Colonic mucosa (tissue), 4 donors: ENCODE results near the gene TAB2. TPM values are rescaled to one million over a fixed set of nuclear protein-coding genes. Genes with fewer than 3 reads are reported as not detected.
A peak's percentile ranks its signal among the peaks of the same experiment; 100 is the strongest.

Experiments used
- DNase-seq: peaks from one replicate; pipeline ENCODE4 v3.0.0-alpha.2; 2020
- H3K27ac ChIP-seq: fragments of 200-600 bp; one replicate; pipeline ENCODE4 v1.8.0; 2021
- H3K27me3 ChIP-seq: fragments of 200-600 bp; one replicate; pipeline ENCODE4 v1.8.0; 2021
- H3K36me3 ChIP-seq: fragments of 200-600 bp; one replicate; pipeline ENCODE4 v1.8.0; 2021
- H3K4me1 ChIP-seq: fragments of 200-600 bp; one replicate; pipeline ENCODE4 v1.8.0; 2021; ENCODE audit warnings: mild to moderate bottlenecking
- H3K4me3 ChIP-seq: fragments of 200-600 bp; one replicate; pipeline ENCODE4 v1.8.0; 2021
- H3K9ac ChIP-seq, 2 donors: one replicate each; pipeline ENCODE4 v1.7.0; 2013; ENCODE audit warnings: control low read depth in 2 of 2, low read depth in 2 of 2, low read length in 2 of 2
- H3K9me3 ChIP-seq: fragments of 200-600 bp; one replicate; pipeline ENCODE4 v1.8.0; 2021
- intact Hi-C: fragments of 100-400 bp; cut with DNase I; formaldehyde crosslinking; loops from one replicate; pipeline ENCODE4 v1.14.1; 2022
- total RNA-seq, 2 donors: library from RNA; stranded (reverse); fragmentation: NEBNext Ultra II Directional in 1 of 2; extraction: Animal tissue kit (Norgen Biotek cat#: 25700) in 1 of 2; gene quantifications; one replicate each; pipeline ENCODE4 v1.2.1, GENCODE V29; 2021
- TF ChIP-seq, protein P1 (sequence below): fragments of 200-600 bp; IDR thresholded peaks from one replicate; pipeline ENCODE4 v1.8.0; 2022; ENCODE audit warnings: antibody characterized with exemption, mild to moderate bottlenecking
- donor health status: healthy.
- donor health status: DM: no; HTN: no; CAD: no.
- donor health status: DM: no; HTN: no; CAD: no.

TAB2 gene
- total RNA-seq, 2 donors from 2014 or later = 36.7 to 81.3 TPM

DNA sequence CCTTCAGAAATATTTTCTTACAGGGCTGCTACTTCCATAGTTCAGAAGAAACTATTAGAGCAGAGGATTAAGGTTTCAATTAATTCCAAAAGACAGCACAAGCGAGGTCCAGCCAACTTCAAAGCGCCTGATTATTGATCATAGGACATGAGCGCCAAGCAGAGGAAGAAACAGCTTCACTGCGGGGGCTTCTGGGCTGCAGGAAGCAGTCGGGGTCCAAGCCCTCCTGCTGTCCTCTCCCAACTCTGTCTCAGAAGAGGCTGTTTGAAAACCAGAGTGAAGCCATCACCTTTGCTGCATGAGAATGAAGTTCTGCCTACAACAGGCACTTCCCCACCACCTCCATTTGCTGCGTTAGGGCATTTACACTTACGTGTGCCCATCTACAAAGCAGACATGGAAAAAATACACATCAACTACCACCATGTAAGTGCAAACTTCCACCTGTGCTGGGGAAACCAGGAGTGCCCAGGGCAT, 106.5 kb downstream of the TAB2 start:
- TF ChIP-seq, protein P1, sequence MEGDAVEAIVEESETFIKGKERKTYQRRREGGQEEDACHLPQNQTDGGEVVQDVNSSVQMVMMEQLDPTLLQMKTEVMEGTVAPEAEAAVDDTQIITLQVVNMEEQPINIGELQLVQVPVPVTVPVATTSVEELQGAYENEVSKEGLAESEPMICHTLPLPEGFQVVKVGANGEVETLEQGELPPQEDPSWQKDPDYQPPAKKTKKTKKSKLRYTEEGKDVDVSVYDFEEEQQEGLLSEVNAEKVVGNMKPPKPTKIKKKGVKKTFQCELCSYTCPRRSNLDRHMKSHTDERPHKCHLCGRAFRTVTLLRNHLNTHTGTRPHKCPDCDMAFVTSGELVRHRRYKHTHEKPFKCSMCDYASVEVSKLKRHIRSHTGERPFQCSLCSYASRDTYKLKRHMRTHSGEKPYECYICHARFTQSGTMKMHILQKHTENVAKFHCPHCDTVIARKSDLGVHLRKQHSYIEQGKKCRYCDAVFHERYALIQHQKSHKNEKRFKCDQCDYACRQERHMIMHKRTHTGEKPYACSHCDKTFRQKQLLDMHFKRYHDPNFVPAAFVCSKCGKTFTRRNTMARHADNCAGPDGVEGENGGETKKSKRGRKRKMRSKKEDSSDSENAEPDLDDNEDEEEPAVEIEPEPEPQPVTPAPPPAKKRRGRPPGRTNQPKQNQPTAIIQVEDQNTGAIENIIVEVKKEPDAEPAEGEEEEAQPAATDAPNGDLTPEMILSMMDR = no peak
- H3K4me3 ChIP-seq = no peak overlapping the region
- DNase-seq = no peak
- no peak overlapping the region for H3K9ac ChIP-seq
- H3K27me3 ChIP-seq = no peaks in the 10 kb centered on the region
- H3K27ac ChIP-seq = no peak overlapping the region
- H3K36me3 ChIP-seq = no peaks in the 10 kb centered on the region
- no peaks in the 10 kb centered on the region for H3K9me3 ChIP-seq
- H3K4me1 ChIP-seq = no peaks in the 10 kb centered on the region
- intact Hi-C loops = no loop called here

DNA sequence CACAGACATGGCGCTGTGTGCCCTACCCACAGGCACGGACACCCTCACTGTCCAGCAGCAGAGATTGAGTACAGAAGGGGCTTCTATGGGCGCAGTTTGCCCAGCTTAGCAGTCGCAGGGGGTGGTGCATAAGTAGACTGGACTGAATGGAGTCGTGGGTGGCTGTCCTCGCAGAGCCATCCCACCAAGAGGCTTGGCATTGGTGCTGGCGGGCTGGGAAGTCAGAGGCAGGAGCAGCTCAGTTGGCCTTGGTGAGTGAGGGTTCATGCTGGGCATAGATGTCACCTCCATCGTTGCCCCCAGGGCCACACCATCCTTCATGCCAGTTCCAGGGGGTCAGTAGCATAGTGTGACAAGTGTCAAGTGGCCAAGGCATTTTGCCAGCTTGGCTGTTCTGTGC, 107.7 kb downstream of the TAB2 start:
- Histone ChIP-seq H3K9ac (no peak overlapping the region), H3K27ac (no peak overlapping the region), H3K4me1 (no peaks in the 10 kb centered on the region), H3K27me3 (no peaks in the 10 kb centered on the region), H3K36me3 (no peaks in the 10 kb centered on the region), H3K4me3 (no peak overlapping the region), H3K9me3 (no peaks in the 10 kb centered on the region)
- DNase-seq = no peak
- TF ChIP-seq, protein P1 = no peak
- intact Hi-C loops = loop anchor here (5.0 kb wide), 1 partner anchor 233 kb away; no protein-coding TSS in a partner anchor

GRCh38 chr6:149425754-149426153, 108.2 kb downstream of the TAB2 start:
- no peaks in the 10 kb centered on the region for H3K27me3 ChIP-seq

GRCh38 chr6:149428606-149429005, 111.1 kb downstream of the TAB2 start:
- no peaks in the 10 kb centered on the region for H3K9me3 ChIP-seq
- intact Hi-C loops = loop anchor here (5.0 kb wide), 1 partner anchor 236 kb away; no protein-coding TSS in a partner anchor
- H3K27me3 ChIP-seq = no peaks in the 10 kb centered on the region
- no peak for DNase-seq
- H3K9ac ChIP-seq = no peak overlapping the region
- H3K36me3 ChIP-seq = no peaks in the 10 kb centered on the region
- no peaks in the 10 kb centered on the region for H3K4me1 ChIP-seq
- H3K27ac ChIP-seq = no peak overlapping the region
- TF ChIP-seq, protein P1 = no peak
- no peak overlapping the region for H3K4me3 ChIP-seq

More at GRCh38 chr6:149425754-149426153, 108.2 kb downstream of the TAB2 start:
- no peaks in the 10 kb centered on the region for H3K36me3 ChIP-seq
- no peaks in the 10 kb centered on the region for H3K9me3 ChIP-seq
- TF ChIP-seq, protein P1 = no peak
- no peak overlapping the region for H3K27ac ChIP-seq
- intact Hi-C loops = loop anchor here (5.0 kb wide), 1 partner anchor 233 kb away; no protein-coding TSS in a partner anchor
- no peak for DNase-seq
- no peaks in the 10 kb centered on the region for H3K4me1 ChIP-seq
- H3K4me3 ChIP-seq = no peak overlapping the region
- no peak overlapping the region for H3K9ac ChIP-seq

GRCh38 chr6:149429427-149430360, 112.2 kb downstream of the TAB2 start:
- H3K27ac ChIP-seq = no peak overlapping the region
- intact Hi-C loops = loop anchor here (2.0 to 5.0 kb wide), 3 partner anchors 237 to 402 kb away; no protein-coding TSS in a partner anchor
- peak; percentile 13 for DNase-seq

More at GRCh38 chr6:149429427-149430360, 112.2 kb downstream of the TAB2 start:
- H3K4me3 ChIP-seq = no peak overlapping the region
- H3K9me3 ChIP-seq = no peaks in the 10 kb centered on the region
- TF ChIP-seq, protein P1 = no peak
- H3K9ac ChIP-seq = no peak overlapping the region
- no peaks in the 10 kb centered on the region for H3K36me3 ChIP-seq
- no peaks in the 10 kb centered on the region for H3K4me1 ChIP-seq
- no peaks in the 10 kb centered on the region for H3K27me3 ChIP-seq
